Natural killer cell (primary cell): Measurements from ENCODE around the gene SLC12A5. TPM values are rescaled to one million over a fixed set of nuclear protein-coding genes. Genes with fewer than 3 reads are reported as not detected.

Source experiments
- ATAC-seq, 3 donors: fragments of 150-1000 bp in 2 of 3; fragments of 200-7000 bp in 1 of 3; cut with Tn5 transposase; 1 replicate in 1 of 3; 2 replicates in 2 of 3; pipeline ENCODE4 v1.10.0; 2021; ENCODE audit warnings: mild to moderate bottlenecking in 2 of 3, moderate library complexity in 2 of 3
- DNase-seq, 2 donors: peaks; one replicate each; pipeline versions ENCODE4 v3.0.0 to v3.0.0-alpha.2; 2013 to 2021; ENCODE audit warnings: mixed read lengths in 1 of 2
- H3K27ac ChIP-seq: one replicate; pipeline ENCODE4 v1.5.1; 2013; ENCODE audit warnings: mild to moderate bottlenecking, low read length
- H3K27me3 ChIP-seq: one replicate; pipeline ENCODE4 v1.6.1; 2013; ENCODE audit warnings: low read length; ENCODE audit not compliant: control insufficient read depth, insufficient read depth
- H3K36me3 ChIP-seq: one replicate; pipeline ENCODE4 v1.6.1; 2013; ENCODE audit warnings: low read length; ENCODE audit not compliant: control insufficient read depth, insufficient read depth
- H3K4me1 ChIP-seq: one replicate; pipeline ENCODE4 v1.6.1; 2013; ENCODE audit warnings: low read length; ENCODE audit not compliant: control insufficient read depth, insufficient read depth
- H3K4me3 ChIP-seq: one replicate; pipeline ENCODE4 v1.5.1; 2013; ENCODE audit warnings: low read length
- H3K9me3 ChIP-seq: one replicate; pipeline ENCODE4 v1.6.1; 2013; ENCODE audit warnings: low read length; ENCODE audit not compliant: control insufficient read depth, insufficient read depth
- H3K27ac Mint-ChIP-seq, 2 donors: one replicate each; pipeline ENCODE4 v1.8.0; 2022; ENCODE audit warnings: mild to moderate bottlenecking in 2 of 2, mixed read lengths in 2 of 2, moderate library complexity in 1 of 2
- H3K27me3 Mint-ChIP-seq, 2 donors: one replicate each; pipeline ENCODE4 v1.8.0; 2022; ENCODE audit warnings: low read depth in 2 of 2, mixed read lengths in 2 of 2
- H3K36me3 Mint-ChIP-seq: one replicate; pipeline ENCODE4 v1.8.0; 2022; ENCODE audit warnings: mixed read lengths
- H3K4me1 Mint-ChIP-seq, 2 donors: one replicate each; pipeline ENCODE4 v1.8.0; 2022; ENCODE audit warnings: mixed read lengths in 2 of 2
- H3K4me3 Mint-ChIP-seq: one replicate; pipeline ENCODE4 v1.8.0; 2022; ENCODE audit warnings: mild to moderate bottlenecking, moderate library complexity, mixed read lengths
- H3K9me3 Mint-ChIP-seq, 2 donors: one replicate each; pipeline ENCODE4 v1.8.0; 2022; ENCODE audit warnings: mixed read lengths in 2 of 2
- CTCF ChIP-seq: fragments of 200-600 bp; IDR thresholded peaks from one replicate; pipeline ENCODE4 v1.8.0; 2022; ENCODE audit warnings: antibody characterized with exemption
- WGBS: methylation state at CpG from one replicate; pipeline ENCODE4 v1.1.7; 2013; ENCODE audit warnings: missing lambda C conversion rate; ENCODE audit not compliant: insufficient coverage; 5-methylcytosine and 5-hydroxymethylcytosine counted together
- intact Hi-C: fragments of 100-400 bp; cut with micrococcal nuclease; formaldehyde crosslinking; loops from one replicate; pipeline ENCODE4 v1.14.2; 2022
- total RNA-seq, 4 donors: library from RNA; stranded (reverse); fragments of 120-200 nt in 1 of 4; gene quantifications; one replicate each; pipeline versions ENCODE4 v1.2.3 to v1.2.4, GENCODE V29; 2013 to 2022

Gene SLC12A5
- total RNA-seq, 3 donors from 2014 or later (not counting 1 experiment from before 2014, with no cell fraction given) = 0.85 TPM; not detected in 2

GRCh38 chr20:46022411-46023147, 6.4 kb upstream of the SLC12A5 start:
- peaks cover 23% of the 10 kb centered on the region for H3K27me3 ChIP-seq
- Mint-ChIP-seq H3K36me3 (no peaks in the 10 kb centered on the region), H3K9me3 (no peaks in the 10 kb centered on the region), H3K27me3 (peaks cover 42 to 69% of the 10 kb centered on the region in 2 donors), H3K27ac (no peak overlapping the region), H3K4me3 (peak overlapping the region; percentile 81), H3K4me1 (peaks cover 25 to 26% of the 10 kb centered on the region in 2 donors)
- H3K4me1 ChIP-seq = peaks cover 22% of the 10 kb centered on the region
- intact Hi-C loops = loop anchor here (2.0 to 10.0 kb wide), 3 partner anchors 65 to 662 kb away; partner anchors contain the start of genes NCOA5 and TP53RK
- no peaks in the 10 kb centered on the region for H3K36me3 ChIP-seq
- DNase-seq = peak; percentile 68 to 84
- WGBS = 1% methylated on average over 33 of the region's 37 CpGs
- H3K27ac ChIP-seq = no peak overlapping the region
- peak; percentile 73 for TF ChIP-seq CTCF
- peak; percentile 52 to 63 (median 55) for ATAC-seq
- H3K4me3 ChIP-seq = no peak overlapping the region
- H3K9me3 ChIP-seq = no peaks in the 10 kb centered on the region

GRCh38 chr20:46023148-46023484, 5.9 kb upstream of the SLC12A5 start:
- no peak for ATAC-seq
- Histone ChIP-seq H3K27ac (no peak overlapping the region), H3K4me1 (peaks cover 22% of the 10 kb centered on the region), H3K36me3 (no peaks in the 10 kb centered on the region), H3K27me3 (peaks cover 23% of the 10 kb centered on the region), H3K4me3 (no peak overlapping the region), H3K9me3 (no peaks in the 10 kb centered on the region)
- Mint-ChIP-seq H3K9me3 (no peaks in the 10 kb centered on the region), H3K4me1 (peaks cover 25 to 26% of the 10 kb centered on the region in 2 donors), H3K27ac (no peak overlapping the region), H3K4me3 (peak overlapping the region; percentile 63), H3K36me3 (no peaks in the 10 kb centered on the region), H3K27me3 (peaks cover 45 to 65% of the 10 kb centered on the region in 2 donors)
- peak; percentile 28 for TF ChIP-seq CTCF
- 37% methylated on average over 8 of the region's 8 CpGs for WGBS
- intact Hi-C loops = loop anchor here (2.0 to 10.0 kb wide), 3 partner anchors 64 to 662 kb away; partner anchors contain the start of genes NCOA5 and TP53RK
- no peak for DNase-seq

GRCh38 chr20:46023999-46024398, 5.0 kb upstream of the SLC12A5 start:
- Histone ChIP-seq H3K4me1 (peaks cover 22% of the 10 kb centered on the region), H3K9me3 (no peaks in the 10 kb centered on the region), H3K27ac (no peak overlapping the region), H3K36me3 (no peaks in the 10 kb centered on the region), H3K27me3 (peaks cover 25% of the 10 kb centered on the region), H3K4me3 (no peak overlapping the region)
- no peaks in the 10 kb centered on the region for H3K9me3 Mint-ChIP-seq
- H3K36me3 Mint-ChIP-seq = no peaks in the 10 kb centered on the region
- intact Hi-C loops = loop anchor here (2.0 to 10.0 kb wide), 3 partner anchors 63 to 661 kb away; partner anchors contain the start of genes NCOA5 and TP53RK
- H3K27me3 Mint-ChIP-seq = peaks cover 39 to 56% of the 10 kb centered on the region in 2 donors
- TF ChIP-seq CTCF = no peak
- peaks cover 25 to 26% of the 10 kb centered on the region in 2 donors for H3K4me1 Mint-ChIP-seq
- H3K27ac Mint-ChIP-seq = no peak overlapping the region
- H3K4me3 Mint-ChIP-seq = no peak overlapping the region
- WGBS = 78% methylated on average over 4 of the region's 4 CpGs
- no peak for DNase-seq
- no peak for ATAC-seq
